GM23338 (cell line): ENCODE results near the gene ZYX. TPM values are rescaled to one million over a fixed set of nuclear protein-coding genes. Genes with fewer than 3 reads are reported as not detected.

Experiments used
- EZH2 ChIP-seq: fragments of 200-600 bp; sonication (generic); IDR thresholded peaks from one replicate; pipeline ENCODE4 v1.8.0; 2017; ENCODE audit warnings: antibody characterized with exemption, mild to moderate bottlenecking, low read depth; ENCODE audit not compliant: unreplicated experiment
- JUNB ChIP-seq: IDR thresholded peaks from one replicate; pipeline ENCODE4 v1.6.1; 2016; ENCODE audit warnings: antibody characterized with exemption; ENCODE audit not compliant: unreplicated experiment
- NANOG ChIP-seq: IDR thresholded peaks from 2 replicates; pipeline ENCODE4 v1.6.1; 2016; ENCODE audit warnings: antibody characterized with exemption, borderline replicate concordance
- POLR2AphosphoS5 ChIP-seq: IDR thresholded peaks from 2 replicates; pipeline ENCODE4 v1.6.1; 2016; ENCODE audit warnings: antibody characterized with exemption, low read depth
- STAT1 ChIP-seq: IDR thresholded peaks from one replicate; pipeline ENCODE4 v1.6.1; 2016; ENCODE audit warnings: antibody characterized with exemption; ENCODE audit not compliant: unreplicated experiment
- ZNF114 ChIP-seq: fragments of 250-450 bp; sonication (Bioruptor Pico); IDR thresholded peaks from 2 replicates; pipeline ENCODE4 v1.5.0; 2020; ENCODE audit warnings: mild to moderate bottlenecking, moderate library complexity
- ZNF331 ChIP-seq: fragments of 250-450 bp; sonication (Bioruptor Pico); IDR thresholded peaks from 2 replicates; pipeline ENCODE4 v1.5.0; 2020; ENCODE audit warnings: low read depth, mild to moderate bottlenecking, moderate library complexity
- polyA plus RNA-seq: library from polyadenylated mRNA; unstranded; fragments of >200 nt; fragmentation: Nextera tagmentation; extraction: Ambion mirVana; gene quantifications from 2 replicates; pipeline ENCODE4 v1.2.1, GENCODE V29; 2016
- total RNA-seq: library from RNA; depleted of rRNA; stranded (reverse); fragments of >200 nt; shearing (Covaris generic); gene quantifications from 2 replicates; pipeline ENCODE4 v1.2.3, GENCODE V29; 2014
- TF ChIP-seq, protein P1 (sequence below): fragments of 250-450 bp; sonication (Bioruptor Pico); IDR thresholded peaks from 2 replicates; pipeline ENCODE4 v1.5.0; 2020; ENCODE audit warnings: mild to moderate bottlenecking, moderate library complexity
- TF ChIP-seq, protein P2 (sequence below): IDR thresholded peaks from 2 replicates; pipeline ENCODE4 v1.6.1; 2016; ENCODE audit warnings: antibody characterized with exemption
- TF ChIP-seq, protein P3 (sequence below): IDR thresholded peaks from one replicate; pipeline ENCODE4 v1.6.1; 2018; ENCODE audit warnings: antibody characterized with exemption; ENCODE audit not compliant: unreplicated experiment
- TF ChIP-seq, protein P4 (sequence below), 2 experiments: fragments of 200-600 bp in 1 of 2; sonication (generic) in 1 of 2; conservative IDR thresholded peaks; 2 replicates each; pipeline versions ENCODE4 v1.5.1 to v1.6.1; 2016 to 2017; ENCODE audit warnings: antibody characterized with exemption in 2 of 2, low read depth in 2 of 2, mild to moderate bottlenecking in 2 of 2, moderate library complexity in 1 of 2

ZYX gene
- total and polyA plus RNA-seq, 2 experiments from 2014 or later = 111 to 141 TPM

DNA sequence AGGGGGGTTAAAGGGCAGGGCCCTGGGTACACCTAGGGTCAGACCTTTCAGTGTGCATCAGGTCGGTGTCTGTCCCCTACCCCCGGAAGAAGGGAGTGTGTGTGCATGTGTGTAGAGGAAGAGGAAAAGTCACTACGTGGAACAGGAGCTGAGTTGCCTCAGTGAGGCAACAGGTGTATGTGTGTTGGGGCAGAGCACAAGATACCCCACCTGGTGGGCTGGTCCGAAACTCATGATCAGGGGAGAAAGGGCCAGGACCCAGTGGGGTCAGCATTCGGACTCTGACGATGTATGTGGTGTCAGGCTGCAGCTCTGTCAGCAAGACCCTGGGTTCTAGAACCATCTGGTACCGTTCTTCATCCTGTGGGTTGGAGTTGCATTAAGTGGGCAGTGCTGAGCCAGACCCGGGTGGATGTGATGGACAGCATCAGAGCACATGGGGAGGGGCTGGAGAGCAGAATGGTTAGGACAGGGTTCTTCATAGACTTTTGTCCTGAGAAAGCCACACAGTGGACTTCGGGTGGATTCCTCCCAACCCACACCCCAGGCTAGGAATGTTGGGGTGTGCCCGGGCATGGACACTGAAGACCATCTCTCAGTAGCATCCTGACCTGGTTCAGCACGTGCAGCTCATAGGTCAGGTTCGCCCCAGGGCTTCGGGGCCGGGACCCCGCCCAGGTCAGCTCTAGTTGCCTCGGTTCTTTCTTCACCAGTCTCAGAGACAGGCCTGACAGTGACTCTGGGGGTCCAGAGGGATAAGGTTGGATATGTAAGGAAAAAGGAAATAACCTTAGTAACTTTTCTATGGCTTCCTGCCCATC lies 16.8 kb downstream of the ZYX start (continued):
- TF ChIP-seq, protein P1, sequence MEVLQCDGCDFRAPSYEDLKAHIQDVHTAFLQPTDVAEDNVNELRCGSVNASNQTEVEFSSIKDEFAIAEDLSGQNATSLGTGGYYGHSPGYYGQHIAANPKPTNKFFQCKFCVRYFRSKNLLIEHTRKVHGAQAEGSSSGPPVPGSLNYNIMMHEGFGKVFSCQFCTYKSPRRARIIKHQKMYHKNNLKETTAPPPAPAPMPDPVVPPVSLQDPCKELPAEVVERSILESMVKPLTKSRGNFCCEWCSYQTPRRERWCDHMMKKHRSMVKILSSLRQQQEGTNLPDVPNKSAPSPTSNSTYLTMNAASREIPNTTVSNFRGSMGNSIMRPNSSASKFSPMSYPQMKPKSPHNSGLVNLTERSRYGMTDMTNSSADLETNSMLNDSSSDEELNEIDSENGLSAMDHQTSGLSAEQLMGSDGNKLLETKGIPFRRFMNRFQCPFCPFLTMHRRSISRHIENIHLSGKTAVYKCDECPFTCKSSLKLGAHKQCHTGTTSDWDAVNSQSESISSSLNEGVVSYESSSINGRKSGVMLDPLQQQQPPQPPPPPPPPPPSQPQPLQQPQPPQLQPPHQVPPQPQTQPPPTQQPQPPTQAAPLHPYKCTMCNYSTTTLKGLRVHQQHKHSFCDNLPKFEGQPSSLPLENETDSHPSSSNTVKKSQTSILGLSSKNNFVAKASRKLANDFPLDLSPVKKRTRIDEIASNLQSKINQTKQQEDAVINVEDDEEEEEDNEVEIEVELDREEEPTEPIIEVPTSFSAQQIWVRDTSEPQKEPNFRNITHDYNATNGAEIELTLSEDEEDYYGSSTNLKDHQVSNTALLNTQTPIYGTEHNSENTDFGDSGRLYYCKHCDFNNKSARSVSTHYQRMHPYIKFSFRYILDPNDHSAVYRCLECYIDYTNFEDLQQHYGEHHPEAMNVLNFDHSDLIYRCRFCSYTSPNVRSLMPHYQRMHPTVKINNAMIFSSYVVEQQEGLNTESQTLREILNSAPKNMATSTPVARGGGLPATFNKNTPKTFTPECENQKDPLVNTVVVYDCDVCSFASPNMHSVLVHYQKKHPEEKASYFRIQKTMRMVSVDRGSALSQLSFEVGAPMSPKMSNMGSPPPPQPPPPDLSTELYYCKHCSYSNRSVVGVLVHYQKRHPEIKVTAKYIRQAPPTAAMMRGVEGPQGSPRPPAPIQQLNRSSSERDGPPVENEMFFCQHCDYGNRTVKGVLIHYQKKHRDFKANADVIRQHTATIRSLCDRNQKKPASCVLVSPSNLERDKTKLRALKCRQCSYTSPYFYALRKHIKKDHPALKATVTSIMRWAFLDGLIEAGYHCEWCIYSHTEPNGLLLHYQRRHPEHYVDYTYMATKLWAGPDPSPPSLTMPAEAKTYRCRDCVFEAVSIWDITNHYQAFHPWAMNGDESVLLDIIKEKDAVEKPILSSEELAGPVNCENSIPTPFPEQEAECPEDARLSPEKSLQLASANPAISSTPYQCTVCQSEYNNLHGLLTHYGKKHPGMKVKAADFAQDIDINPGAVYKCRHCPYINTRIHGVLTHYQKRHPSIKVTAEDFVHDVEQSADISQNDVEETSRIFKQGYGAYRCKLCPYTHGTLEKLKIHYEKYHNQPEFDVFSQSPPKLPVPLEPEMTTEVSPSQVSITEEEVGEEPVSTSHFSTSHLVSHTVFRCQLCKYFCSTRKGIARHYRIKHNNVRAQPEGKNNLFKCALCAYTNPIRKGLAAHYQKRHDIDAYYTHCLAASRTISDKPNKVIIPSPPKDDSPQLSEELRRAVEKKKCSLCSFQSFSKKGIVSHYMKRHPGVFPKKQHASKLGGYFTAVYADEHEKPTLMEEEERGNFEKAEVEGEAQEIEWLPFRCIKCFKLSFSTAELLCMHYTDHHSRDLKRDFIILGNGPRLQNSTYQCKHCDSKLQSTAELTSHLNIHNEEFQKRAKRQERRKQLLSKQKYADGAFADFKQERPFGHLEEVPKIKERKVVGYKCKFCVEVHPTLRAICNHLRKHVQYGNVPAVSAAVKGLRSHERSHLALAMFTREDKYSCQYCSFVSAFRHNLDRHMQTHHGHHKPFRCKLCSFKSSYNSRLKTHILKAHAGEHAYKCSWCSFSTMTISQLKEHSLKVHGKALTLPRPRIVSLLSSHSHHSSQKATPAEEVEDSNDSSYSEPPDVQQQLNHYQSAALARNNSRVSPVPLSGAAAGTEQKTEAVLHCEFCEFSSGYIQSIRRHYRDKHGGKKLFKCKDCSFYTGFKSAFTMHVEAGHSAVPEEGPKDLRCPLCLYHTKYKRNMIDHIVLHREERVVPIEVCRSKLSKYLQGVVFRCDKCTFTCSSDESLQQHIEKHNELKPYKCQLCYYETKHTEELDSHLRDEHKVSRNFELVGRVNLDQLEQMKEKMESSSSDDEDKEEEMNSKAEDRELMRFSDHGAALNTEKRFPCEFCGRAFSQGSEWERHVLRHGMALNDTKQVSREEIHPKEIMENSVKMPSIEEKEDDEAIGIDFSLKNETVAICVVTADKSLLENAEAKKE (CRISPR knock-in tag) = no peak
- TF ChIP-seq EZH2 = no peak
- no peak for TF ChIP-seq ZNF331 (CRISPR knock-in tag)
- TF ChIP-seq, protein P2, sequence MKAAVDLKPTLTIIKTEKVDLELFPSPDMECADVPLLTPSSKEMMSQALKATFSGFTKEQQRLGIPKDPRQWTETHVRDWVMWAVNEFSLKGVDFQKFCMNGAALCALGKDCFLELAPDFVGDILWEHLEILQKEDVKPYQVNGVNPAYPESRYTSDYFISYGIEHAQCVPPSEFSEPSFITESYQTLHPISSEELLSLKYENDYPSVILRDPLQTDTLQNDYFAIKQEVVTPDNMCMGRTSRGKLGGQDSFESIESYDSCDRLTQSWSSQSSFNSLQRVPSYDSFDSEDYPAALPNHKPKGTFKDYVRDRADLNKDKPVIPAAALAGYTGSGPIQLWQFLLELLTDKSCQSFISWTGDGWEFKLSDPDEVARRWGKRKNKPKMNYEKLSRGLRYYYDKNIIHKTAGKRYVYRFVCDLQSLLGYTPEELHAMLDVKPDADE = no peak
- TF ChIP-seq POLR2AphosphoS5 = no peak
- no peak for TF ChIP-seq ZNF114 (CRISPR knock-in tag)
- TF ChIP-seq, protein P3, sequence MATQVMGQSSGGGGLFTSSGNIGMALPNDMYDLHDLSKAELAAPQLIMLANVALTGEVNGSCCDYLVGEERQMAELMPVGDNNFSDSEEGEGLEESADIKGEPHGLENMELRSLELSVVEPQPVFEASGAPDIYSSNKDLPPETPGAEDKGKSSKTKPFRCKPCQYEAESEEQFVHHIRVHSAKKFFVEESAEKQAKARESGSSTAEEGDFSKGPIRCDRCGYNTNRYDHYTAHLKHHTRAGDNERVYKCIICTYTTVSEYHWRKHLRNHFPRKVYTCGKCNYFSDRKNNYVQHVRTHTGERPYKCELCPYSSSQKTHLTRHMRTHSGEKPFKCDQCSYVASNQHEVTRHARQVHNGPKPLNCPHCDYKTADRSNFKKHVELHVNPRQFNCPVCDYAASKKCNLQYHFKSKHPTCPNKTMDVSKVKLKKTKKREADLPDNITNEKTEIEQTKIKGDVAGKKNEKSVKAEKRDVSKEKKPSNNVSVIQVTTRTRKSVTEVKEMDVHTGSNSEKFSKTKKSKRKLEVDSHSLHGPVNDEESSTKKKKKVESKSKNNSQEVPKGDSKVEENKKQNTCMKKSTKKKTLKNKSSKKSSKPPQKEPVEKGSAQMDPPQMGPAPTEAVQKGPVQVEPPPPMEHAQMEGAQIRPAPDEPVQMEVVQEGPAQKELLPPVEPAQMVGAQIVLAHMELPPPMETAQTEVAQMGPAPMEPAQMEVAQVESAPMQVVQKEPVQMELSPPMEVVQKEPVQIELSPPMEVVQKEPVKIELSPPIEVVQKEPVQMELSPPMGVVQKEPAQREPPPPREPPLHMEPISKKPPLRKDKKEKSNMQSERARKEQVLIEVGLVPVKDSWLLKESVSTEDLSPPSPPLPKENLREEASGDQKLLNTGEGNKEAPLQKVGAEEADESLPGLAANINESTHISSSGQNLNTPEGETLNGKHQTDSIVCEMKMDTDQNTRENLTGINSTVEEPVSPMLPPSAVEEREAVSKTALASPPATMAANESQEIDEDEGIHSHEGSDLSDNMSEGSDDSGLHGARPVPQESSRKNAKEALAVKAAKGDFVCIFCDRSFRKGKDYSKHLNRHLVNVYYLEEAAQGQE = no peak
- no peak for TF ChIP-seq JUNB
- TF ChIP-seq STAT1 = no peak
- TF ChIP-seq, protein P4, sequence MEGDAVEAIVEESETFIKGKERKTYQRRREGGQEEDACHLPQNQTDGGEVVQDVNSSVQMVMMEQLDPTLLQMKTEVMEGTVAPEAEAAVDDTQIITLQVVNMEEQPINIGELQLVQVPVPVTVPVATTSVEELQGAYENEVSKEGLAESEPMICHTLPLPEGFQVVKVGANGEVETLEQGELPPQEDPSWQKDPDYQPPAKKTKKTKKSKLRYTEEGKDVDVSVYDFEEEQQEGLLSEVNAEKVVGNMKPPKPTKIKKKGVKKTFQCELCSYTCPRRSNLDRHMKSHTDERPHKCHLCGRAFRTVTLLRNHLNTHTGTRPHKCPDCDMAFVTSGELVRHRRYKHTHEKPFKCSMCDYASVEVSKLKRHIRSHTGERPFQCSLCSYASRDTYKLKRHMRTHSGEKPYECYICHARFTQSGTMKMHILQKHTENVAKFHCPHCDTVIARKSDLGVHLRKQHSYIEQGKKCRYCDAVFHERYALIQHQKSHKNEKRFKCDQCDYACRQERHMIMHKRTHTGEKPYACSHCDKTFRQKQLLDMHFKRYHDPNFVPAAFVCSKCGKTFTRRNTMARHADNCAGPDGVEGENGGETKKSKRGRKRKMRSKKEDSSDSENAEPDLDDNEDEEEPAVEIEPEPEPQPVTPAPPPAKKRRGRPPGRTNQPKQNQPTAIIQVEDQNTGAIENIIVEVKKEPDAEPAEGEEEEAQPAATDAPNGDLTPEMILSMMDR (conservative IDR thresholded peaks at IDR 0.05; ENCODE audit: low read depth in 2 of 2) = no peak
- no peak for TF ChIP-seq NANOG
